Central memory CD4-positive, alpha-beta T cell (primary cell): ENCODE measurements around the gene DNMT1.

Experiments
- DNase-seq: peaks from one replicate; pipeline ENCODE4 v3.0.0; 2022

DNMT1 gene

DNA sequence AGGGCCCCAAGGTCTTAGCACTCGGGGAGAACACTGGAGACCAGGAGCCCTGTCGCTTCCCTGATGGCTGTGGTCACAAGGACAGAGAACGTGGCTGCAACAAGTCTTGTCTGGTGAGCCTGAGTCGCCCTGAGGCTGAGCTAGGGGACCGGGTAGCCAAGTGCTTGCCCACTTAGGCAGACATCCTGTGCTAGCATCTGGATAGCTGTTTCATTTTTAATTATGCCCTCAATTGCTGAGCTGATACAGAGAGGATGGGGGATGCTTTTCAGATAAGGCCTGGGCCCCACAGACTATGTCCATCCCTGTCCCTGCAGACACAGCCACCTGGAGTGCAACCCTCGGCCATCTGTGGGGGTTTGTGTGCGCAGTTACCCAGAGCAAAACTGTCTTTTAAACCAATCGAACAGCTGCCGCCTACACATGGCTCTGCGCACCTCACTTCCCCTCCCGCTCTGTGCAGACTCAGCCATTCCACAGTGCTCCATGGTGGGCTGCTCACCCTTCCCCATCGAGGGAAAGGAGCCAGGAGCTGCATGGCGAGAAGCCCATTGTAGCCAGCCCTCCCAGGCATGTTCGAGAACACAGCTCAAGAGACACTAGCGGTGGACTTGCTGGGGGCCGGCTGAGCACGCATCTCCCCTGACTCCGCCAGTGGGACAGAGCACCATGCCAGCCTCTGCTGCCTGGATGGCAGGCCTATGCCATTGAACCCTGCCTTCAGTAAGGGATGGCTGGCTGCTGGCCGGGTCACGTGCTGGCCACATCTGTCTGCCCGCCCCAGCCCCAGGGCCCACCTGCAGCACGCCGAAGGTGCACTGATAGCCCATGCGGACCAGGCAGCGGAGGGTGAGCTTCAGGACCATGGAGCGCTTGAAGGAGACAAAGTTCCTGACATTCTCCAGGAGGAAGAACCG is 55.6 kb downstream of the DNMT1 start:
- DNase-seq, result no peak

DNA sequence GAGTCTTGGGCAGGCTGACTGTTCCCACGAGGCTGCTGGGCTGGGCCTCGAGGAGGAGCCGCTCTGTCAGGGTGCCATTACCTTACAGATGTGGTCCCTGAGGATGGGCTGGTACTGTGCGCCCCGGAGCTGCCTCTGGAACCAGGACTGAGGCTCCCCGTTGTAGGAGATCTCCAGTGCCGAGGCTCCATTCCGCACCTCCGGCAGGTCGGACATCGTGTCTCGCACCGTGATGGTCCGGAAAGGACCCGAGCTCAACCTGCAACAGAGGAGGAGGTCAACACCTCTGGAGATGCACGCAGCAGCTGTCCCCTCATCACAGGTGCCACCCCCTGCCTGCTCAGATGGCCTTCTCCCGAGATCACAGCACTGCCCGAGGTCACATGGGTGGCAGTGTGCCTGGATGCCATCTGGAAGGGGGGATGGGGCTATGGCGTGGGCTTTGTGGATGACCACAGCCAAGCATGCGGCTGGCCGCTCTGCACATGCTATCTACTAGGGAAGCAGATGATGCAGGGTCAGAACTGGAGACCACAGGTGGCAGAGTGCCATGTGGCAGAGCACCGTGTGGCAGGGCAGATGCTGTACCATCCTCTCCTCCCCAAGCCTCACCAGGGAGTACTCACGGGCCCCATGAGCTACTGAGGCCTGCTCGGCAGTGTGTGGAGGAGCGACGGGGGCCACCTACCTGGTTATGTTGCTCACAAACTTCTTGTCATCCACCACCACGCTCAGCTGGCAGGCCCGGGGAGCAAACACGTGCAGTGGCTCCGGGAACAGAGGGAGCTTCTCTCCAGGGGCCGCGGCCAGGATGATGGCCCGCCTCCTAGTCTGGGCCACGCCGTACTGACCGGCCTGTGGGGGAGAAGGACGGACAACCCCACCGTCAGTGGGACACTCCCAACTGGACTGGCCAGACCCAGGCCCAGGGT is 56.7 kb downstream of the DNMT1 start:
- no peak for DNase-seq

DNA sequence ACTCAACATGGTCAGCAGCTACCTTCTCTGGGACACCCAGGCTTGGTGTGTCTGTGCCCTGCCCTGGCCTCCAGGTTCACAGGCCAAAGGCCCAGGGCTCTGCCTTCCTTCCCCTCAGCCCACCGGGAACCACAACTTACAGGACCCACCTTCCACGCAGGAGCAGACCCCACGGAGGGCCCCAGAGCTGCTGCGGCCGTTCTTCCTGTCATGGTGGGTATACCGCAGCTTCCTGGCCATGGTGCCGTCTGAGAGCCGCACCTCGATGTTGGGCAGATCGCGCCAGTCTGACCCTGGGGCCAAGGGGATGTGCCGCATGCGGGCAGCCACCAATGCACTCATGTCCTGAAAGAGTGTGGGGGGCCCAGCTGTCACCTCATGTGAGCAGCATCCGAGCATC is 57.8 kb downstream of the DNMT1 start:
- no peak for DNase-seq

DNA sequence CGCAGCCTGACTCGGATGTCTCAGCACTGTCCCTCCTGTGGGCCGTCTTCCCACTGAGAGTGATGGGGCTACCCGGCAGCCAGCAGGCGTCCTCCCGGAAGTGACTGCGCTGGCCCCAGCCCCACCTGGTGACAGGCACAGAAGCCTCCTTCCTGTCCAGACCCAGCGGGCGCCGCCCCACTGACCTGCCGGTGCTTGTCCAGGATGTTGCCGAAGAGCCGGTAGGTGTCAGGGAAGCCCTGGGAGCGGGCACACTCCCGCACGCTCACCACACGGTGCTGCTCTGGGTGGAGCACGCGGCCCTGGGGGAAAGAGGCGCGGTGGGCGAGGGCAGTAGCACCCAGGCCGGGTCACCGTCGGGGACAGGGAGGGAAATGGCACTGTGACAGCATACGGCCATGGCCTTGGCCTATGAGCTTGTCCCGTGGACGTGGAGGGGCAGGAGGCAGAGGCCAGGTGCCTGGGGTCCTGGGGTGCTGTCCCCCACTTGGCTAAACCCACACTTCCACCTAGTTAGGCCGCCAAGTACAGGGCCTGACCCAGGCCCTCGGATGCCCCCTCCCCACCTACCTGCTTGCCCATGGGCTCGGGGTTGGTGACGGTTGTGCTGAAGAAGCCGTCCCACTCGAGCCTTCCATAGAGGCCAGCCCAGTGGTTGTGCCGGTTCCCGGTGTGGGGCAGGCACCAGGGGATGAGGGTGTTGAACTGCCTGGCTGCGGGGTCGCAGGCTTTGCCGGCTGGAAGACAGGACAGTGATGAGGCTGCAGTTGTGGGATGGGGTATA is 59.0 kb downstream of the DNMT1 start:
- DNase-seq, result no peak

DNA sequence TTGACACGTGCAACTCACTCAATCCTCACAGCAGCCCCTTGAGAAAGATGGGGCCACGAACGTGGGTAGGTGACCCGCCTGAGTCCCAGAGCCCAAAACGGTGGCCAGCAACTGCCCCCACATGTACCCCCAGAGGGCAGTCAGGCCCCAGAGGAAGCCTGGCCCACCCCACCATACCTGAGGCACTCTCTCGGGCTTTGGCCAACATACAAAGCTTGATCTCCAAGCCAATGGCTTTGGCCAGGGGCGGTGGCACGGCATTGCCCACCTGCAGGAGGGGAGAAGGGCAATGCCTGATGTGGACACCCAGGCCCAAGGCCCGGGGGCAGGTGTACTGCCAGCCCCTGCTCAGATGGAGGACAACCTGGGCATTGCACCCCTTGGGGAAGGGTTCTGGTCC is 60.7 kb downstream of the DNMT1 start:
- DNase-seq, result no peak

DNA sequence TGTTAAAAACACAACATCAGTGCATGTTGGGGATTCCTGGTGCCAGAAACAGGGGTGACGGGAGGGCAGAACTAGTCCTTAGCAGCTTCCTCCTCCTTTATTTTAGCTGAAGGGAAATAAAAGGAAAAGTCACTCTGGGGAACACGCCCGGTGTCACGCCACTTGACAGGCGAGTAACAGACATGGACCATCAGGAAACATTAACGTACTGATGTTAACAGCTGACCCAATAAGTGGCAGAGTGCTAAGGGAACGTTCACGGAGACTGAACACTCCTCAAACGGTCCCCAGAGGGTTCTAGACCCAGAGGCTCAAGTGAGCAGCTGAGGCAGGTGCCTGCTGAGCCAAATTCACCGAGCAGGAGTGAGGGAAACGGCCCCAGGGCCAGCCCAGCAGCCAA is 61.2 kb downstream of the DNMT1 start:
- DNase-seq, result no peak

DNA sequence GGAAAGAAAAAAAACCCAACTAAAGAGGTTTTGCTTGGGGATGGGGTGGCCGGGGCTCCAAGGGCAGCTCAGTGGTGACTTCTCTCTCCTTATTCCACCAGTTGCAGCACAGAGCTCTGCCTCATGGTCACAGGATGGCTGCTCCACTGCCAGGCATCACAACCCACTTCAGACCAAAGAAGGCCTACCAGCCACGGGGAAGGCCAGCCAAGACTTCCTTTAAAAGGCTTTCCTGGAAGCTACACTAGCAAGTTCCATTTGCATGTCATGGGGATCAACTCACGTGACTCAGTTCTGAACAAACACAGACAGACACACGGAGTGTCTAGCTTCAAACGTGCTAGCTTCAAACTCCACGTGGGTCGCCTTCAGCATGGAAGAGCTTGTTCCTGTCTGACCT is 61.8 kb downstream of the DNMT1 start:
- DNase-seq, result no peak

DNA sequence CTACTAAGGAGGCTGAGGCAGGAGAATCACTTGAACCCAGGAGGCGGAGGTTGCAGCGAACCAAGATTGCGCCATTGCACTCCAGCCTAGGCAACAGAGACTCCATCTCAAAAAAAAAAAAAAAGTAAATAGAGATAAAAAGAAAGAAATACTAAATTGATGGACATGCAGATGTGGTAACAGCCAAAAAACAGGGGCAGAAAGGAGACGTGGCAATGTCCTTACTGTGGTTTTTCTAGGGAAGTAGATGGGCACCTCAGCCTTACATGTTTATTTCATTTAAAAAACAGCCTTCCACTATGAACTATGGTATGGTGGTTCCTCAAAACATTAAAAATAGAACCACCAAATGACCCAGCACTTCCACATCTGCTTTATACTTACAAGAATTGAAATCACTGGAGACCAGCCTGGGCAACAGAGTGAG is 68.5 kb downstream of the DNMT1 start:
- no peak for DNase-seq

DNA sequence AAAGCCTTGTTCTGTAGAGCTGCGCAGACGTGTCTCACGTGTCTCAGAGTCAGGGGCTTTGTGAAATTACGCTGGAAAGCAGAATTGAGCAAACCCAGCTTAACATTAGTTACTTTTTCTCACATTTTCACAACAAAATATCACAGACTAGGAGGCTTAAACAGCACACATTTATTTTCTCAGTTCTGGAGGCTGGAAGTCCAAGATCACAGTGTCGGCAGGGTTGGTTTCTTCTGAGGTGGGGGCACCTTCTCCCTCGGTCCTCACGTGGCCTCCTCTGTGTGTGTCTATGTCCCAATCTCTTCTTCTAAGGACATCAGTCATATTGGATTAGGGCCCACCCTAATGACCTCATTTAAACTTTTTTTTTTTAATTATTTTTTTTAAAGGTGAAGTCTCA is 70.3 kb downstream of the DNMT1 start:
- DNase-seq, result no peak

DNA sequence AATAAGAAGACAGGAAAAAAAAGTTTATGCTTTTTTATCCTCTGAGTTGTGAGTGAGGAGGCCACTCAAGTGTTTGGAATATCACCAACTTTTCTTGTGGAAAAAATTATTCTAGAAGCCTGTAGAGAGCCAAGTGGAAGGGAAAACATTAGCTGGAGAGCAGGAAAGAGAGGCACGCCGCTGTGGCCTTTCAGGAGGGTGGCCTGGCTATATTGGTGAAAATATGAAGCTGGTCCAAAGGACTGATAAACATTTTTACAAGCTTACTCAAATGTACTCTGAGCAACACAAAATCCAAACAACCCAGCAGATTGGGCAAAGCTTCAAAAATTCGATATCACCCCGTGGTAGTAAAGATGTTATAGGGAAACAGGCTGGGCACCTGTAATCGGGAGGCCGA is 72.7 kb downstream of the DNMT1 start:
- DNase-seq, result no peak

DNA sequence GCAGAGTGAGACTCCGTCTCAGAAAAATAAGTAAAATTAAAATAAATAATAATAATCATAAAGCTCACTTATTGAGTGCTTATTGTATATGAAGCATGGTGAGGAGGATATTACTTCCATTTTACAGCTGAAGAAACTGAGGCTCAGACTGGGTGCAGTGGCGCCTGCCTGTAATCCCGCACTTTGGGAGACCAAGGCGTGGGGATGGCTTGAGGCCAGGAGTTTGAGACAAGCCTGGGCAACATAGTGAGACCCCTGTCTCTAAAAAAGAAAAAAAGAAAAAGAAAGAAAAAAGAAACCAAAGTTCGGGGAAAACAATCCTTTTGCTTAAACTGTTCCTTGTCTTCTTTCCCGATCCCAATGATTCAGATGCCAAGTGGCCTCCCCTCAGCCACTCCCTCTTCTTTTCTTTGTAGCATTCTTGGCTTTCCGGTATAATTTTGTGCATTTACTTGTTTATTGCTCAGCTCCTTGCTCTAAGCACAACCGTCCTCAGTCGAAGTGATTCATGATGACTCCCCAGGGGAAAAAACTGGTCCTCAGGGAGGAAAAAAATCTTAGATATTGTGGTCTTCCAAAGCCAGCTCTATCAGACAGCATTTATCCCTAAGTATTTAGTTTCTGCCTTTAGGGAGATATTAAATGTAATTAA is 74.1 kb downstream of the DNMT1 start:
- DNase-seq, result no peak

DNA sequence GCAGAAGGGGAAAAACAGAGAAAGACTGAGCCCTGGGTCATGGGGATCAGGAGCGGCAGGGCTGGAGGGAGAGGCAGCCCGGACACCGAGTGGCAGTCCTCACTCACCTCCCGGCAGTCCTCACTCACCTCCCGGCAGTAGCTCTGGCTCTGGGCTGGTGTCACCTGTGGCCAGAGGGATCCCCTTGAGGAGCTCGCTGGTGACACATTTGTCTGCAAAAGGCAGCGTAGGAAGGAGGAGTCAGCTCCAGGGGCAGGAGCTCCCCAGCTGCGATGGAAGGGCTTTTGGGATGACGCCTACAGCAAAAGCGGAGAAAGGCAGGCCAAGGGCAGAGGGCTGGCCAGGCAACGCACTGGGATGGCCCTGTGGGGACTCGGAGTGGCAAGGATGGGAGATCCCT is 75.8 kb downstream of the DNMT1 start:
- DNase-seq, result no peak

DNA sequence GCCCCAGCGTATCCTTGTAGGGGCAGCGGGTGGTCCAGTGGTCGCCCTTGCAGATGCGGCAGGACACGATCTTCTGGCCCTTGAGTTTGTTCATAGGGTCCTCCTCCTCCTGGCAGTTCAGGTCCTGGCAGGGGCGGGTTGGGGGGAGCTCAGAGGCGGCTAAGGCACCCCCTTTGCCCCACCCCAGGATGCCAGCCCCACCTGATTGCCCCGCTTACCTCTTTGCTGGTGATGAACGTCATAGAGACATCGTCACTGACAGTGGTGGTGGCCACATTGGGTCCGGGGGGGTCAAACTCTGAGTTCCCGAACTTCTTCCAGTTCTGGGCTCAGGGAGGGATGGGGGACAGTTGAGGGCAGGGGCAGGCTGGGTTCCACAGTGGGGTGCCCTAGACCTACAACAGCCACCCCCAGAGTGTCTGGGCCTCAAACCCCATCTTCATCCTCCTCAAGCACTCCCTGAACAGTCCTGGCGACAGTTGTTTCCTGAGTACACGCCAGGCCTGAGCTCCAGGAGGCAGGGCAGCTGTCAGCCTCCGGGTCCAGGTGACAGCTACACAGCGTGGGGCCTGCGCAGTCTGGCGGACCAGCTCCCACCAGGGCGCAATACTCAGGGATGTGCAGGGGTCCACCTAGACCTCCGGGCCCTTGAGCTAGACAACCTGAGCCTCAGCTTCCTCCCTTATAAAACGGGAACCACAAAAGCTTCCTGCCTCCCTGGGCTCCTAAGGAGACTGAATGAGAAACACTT is 77.7 kb downstream of the DNMT1 start:
- no peak for DNase-seq

DNA sequence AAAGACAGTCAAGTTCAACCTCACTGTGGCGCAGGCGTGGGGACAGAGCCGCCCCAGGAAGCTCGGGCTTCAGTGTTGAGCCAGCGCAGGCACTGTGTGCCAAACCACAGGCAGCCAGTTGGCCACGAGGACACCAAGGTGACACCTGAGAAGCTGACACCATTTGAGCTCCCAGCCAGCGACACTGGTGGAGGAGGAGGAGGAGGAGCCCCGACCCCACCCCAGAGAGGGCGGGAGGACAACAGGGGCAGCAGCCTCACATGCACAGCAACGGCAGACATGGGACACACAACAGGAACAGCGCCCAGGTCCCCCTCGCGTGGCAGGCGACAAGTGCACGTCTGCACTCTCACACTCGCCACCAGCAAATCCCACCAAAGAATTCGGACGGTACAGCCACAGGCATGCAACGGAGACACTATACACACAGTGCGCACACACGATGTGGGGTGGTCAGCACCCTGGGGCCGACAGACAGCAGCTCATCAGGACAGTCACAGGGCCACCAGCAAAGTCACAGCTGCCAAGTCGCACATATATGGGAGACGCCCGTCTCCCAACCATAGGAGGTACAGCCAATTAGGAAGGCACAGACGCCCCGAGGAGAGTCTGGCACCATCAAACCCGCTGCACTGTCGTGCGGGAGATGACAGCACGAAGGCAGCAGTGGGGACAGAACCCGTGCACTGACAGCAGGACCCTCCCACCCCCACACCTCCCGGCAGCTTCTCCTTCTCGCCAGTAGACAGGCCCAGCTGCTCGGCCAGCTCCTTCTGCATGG is 78.5 kb downstream of the DNMT1 start:
- DNase-seq, result no peak

DNA sequence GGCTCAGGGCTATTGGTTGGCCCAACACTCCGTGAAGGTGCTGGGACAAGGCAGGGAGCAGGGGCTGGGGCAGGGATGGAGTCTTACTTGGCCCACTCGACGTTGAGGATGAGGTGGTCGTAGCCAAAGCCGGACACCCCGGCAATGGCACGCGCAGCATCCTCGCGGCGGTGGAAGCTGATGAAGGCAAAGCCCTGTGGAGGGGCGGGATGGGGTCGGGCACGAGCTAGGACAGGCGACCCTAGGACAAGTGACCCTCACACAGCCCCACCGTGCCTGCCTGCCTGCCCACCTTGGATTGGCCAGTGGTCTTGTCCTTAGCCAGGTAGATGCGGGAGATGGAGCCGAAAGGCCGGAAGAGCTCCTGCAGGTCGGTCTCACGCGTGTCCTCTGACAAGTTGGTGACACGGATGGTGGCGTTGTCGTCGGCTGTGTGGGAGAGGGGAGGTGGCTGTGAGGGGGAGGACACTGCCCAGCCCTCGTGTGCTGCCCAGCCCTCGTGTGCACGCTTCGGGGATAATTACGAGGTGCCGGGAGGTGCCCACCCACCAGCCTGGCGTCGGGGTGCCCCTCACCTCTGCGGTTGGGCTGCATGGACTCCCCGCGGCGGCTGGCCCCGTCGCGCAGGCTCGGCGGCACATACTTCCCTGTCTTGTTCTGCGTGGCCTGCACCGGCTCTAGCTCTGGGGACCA is 79.2 kb downstream of the DNMT1 start:
- no peak for DNase-seq

DNA sequence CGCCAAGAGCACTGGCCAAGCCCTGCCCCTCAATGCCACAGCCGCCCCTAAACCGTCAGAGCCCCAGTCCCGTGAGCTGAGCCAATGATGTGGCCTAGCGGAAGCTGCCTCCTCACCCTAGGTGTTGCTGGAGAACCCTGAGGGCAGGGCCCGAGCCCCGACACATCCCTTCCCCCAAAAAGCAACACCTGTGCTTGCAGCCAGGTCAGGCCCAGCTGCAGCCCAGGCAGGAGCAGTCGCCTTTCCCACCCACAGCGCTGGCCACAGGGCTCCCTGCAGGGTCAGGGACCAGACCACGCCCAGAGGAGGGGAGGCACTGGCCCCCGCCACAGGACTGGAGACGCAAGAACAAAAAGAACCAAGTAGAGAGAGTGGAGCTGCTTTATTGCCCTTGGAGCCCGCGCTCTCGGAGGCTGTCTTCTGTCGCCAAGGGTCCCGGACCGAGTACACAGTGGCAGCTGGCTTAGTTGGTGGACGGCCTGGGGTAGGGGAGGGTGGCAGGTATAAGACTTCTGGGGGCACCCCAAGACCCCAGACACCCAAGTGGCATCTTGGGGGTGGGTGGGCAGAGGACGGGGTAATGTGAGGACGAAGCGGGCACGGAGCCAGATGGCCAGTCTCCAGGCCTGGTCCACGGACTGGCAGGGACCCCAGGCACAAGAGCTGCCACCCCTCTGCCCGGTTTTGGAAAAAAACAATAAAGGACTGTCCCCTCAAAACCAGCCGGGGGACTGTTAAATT is 79.9 kb downstream of the DNMT1 start:
- no peak for DNase-seq

DNA sequence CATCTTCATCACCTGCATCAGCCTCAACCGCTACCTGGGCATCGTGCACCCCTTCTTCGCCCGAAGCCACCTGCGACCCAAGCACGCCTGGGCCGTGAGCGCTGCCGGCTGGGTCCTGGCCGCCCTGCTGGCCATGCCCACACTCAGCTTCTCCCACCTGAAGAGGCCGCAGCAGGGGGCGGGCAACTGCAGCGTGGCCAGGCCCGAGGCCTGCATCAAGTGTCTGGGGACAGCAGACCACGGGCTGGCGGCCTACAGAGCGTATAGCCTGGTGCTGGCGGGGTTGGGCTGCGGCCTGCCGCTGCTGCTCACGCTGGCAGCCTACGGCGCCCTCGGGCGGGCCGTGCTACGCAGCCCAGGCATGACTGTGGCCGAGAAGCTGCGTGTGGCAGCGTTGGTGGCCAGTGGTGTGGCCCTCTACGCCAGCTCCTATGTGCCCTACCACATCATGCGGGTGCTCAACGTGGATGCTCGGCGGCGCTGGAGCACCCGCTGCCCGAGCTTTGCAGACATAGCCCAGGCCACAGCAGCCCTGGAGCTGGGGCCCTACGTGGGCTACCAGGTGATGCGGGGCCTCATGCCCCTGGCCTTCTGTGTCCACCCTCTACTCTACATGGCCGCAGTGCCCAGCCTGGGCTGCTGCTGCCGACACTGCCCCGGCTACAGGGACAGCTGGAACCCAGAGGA is 80.6 kb downstream of the DNMT1 start:
- no peak for DNase-seq

DNA sequence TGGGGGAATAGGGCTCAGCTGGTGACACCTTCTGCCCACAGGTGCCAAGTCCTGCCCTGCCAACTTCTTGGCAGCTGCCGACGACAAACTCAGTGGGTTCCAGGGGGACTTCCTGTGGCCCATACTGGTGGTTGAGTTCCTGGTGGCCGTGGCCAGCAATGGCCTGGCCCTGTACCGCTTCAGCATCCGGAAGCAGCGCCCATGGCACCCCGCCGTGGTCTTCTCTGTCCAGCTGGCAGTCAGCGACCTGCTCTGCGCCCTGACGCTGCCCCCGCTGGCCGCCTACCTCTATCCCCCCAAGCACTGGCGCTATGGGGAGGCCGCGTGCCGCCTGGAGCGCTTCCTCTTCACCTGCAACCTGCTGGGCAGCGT is 81.2 kb downstream of the DNMT1 start:
- DNase-seq, result no peak
